WTC11 (cell line): ENCODE data around the gene KEL. TPM values are rescaled to one million over a fixed set of nuclear protein-coding genes. Genes with fewer than 3 reads are reported as not detected.

Source experiments
- ATAC-seq: fragments of 200-7000 bp; cut with Tn5 transposase; 2 replicates; pipeline ENCODE4 v1.10.0; 2021; ENCODE audit warnings: mild to moderate bottlenecking, moderate library complexity
- CTCF ChIA-PET: fragments of 300-600 bp; sonication (Branson Sonifier 250); formaldehyde crosslinking; loops from one replicate; lab custom pipeline; 2021; ENCODE audit warnings: antibody characterized with exemption; lab: Charles Lee
- POLR2A ChIA-PET: fragments of 350-600 bp; sonication (Branson Sonifier 250); formaldehyde crosslinking; loops from one replicate; lab custom pipeline; 2021; ENCODE audit warnings: antibody characterized with exemption; lab: Charles Lee
- DNase-seq: peaks from one replicate; pipeline ENCODE4 v3.0.0; 2021; ENCODE audit warnings: low spot score
- H3K27ac Mint-ChIP-seq: 2 replicates; pipeline ENCODE4 v1.8.0; 2021; ENCODE audit warnings: mixed read lengths
- H3K27me3 Mint-ChIP-seq: 2 replicates; pipeline ENCODE4 v1.8.0; 2021; ENCODE audit warnings: low read depth, mild to moderate bottlenecking, moderate library complexity, mixed read lengths
- H3K36me3 Mint-ChIP-seq: 2 replicates; pipeline ENCODE4 v1.8.0; 2021; ENCODE audit warnings: mixed read lengths
- H3K4me1 Mint-ChIP-seq: 2 replicates; pipeline ENCODE4 v1.8.0; 2022; ENCODE audit warnings: mixed read lengths
- H3K4me3 Mint-ChIP-seq: 2 replicates; pipeline ENCODE4 v1.8.0; 2021; ENCODE audit warnings: mild to moderate bottlenecking, moderate library complexity, mixed read lengths
- H3K9me3 Mint-ChIP-seq: 2 replicates; pipeline ENCODE4 v1.8.0; 2021; ENCODE audit warnings: mixed read lengths
- ATF1 ChIP-seq: sonication (generic); formaldehyde crosslinking; IDR thresholded peaks from 2 replicates; pipeline ENCODE4 v1.8.1; 2023; ENCODE audit warnings: mild to moderate bottlenecking, moderate library complexity, missing genetic modification reagents
- ERG ChIP-seq: fragments of 250-450 bp; sonication (Bioruptor Pico); IDR thresholded peaks from 2 replicates; pipeline ENCODE4 v1.8.0; 2021; ENCODE audit warnings: mild to moderate bottlenecking
- MAX ChIP-seq: sonication (generic); formaldehyde crosslinking; IDR thresholded peaks from 2 replicates; pipeline ENCODE4 v1.8.0; 2022; ENCODE audit warnings: mild to moderate bottlenecking, missing genetic modification reagents
- MLX ChIP-seq: sonication (generic); formaldehyde crosslinking; IDR thresholded peaks from 2 replicates; pipeline ENCODE4 v1.8.1; 2023; ENCODE audit warnings: mild to moderate bottlenecking, missing genetic modification reagents, moderate library complexity
- NFATC4 ChIP-seq: fragments of 250-450 bp; sonication (Bioruptor Pico); IDR thresholded peaks from 2 replicates; pipeline ENCODE4 v1.9.0; 2021; ENCODE audit warnings: mild to moderate bottlenecking
- NFE2L1 ChIP-seq: sonication (generic); formaldehyde crosslinking; IDR thresholded peaks from 2 replicates; pipeline ENCODE4 v1.8.1; 2023; ENCODE audit warnings: missing genetic modification reagents
- RELA ChIP-seq: sonication (generic); formaldehyde crosslinking; IDR thresholded peaks from 2 replicates; pipeline ENCODE4 v1.8.1; 2022; ENCODE audit warnings: missing genetic modification reagents, mild to moderate bottlenecking, borderline replicate concordance
- SOX15 ChIP-seq: fragments of 250-450 bp; sonication (Bioruptor Pico); IDR thresholded peaks from 2 replicates; pipeline ENCODE4 v1.9.0; 2021; ENCODE audit warnings: mild to moderate bottlenecking
- TEAD1 ChIP-seq: sonication (generic); formaldehyde crosslinking; IDR thresholded peaks from 2 replicates; pipeline ENCODE4 v1.8.0; 2022; ENCODE audit warnings: mild to moderate bottlenecking, missing genetic modification reagents
- TP53 ChIP-seq: sonication (generic); formaldehyde crosslinking; IDR thresholded peaks from 2 replicates; pipeline ENCODE4 v1.8.1; 2023; ENCODE audit warnings: mild to moderate bottlenecking, missing genetic modification reagents
- USF1 ChIP-seq: sonication (generic); formaldehyde crosslinking; IDR thresholded peaks from 2 replicates; pipeline ENCODE4 v1.8.0; 2022; ENCODE audit warnings: mild to moderate bottlenecking, missing genetic modification reagents
- USF2 ChIP-seq: sonication (generic); formaldehyde crosslinking; IDR thresholded peaks from 2 replicates; pipeline ENCODE4 v1.8.1; 2023; ENCODE audit warnings: mild to moderate bottlenecking, missing genetic modification reagents, moderate library complexity
- ZBTB21 ChIP-seq: sonication (generic); formaldehyde crosslinking; IDR thresholded peaks from 2 replicates; pipeline ENCODE4 v1.8.1; 2023; ENCODE audit warnings: mild to moderate bottlenecking, missing genetic modification reagents, borderline replicate concordance
- ZNF219 ChIP-seq: sonication (generic); formaldehyde crosslinking; IDR thresholded peaks from 2 replicates; pipeline ENCODE4 v1.8.0; 2023; ENCODE audit warnings: missing genetic modification reagents, mild to moderate bottlenecking, borderline replicate concordance
- ZNF263 ChIP-seq: sonication (generic); formaldehyde crosslinking; IDR thresholded peaks from 2 replicates; pipeline ENCODE4 v1.8.1; 2022; ENCODE audit warnings: low read depth, mild to moderate bottlenecking, moderate library complexity, missing genetic modification reagents
- ZNF416 ChIP-seq: fragments of 250-450 bp; sonication (Bioruptor Pico); IDR thresholded peaks from 2 replicates; pipeline ENCODE4 v1.9.0; 2021; ENCODE audit warnings: mild to moderate bottlenecking, inconsistent platforms
- ZNF423 ChIP-seq: fragments of 250-450 bp; sonication (Bioruptor Pico); IDR thresholded peaks from 2 replicates; pipeline ENCODE4 v2.1.2; 2022; ENCODE audit warnings: mild to moderate bottlenecking, moderate library complexity
- total RNA-seq: library from RNA; stranded (reverse); gene quantifications from 3 replicates; pipeline ENCODE4 v1.2.3, GENCODE V29; 2021
- TF ChIP-seq, protein P1 (sequence below): sonication (generic); formaldehyde crosslinking; IDR thresholded peaks from 2 replicates; pipeline ENCODE4 v1.8.1; 2023; ENCODE audit warnings: mild to moderate bottlenecking, missing genetic modification reagents, borderline replicate concordance

KEL gene
- total RNA-seq, 1 experiment from 2014 or later: 0.87 TPM

DNA sequence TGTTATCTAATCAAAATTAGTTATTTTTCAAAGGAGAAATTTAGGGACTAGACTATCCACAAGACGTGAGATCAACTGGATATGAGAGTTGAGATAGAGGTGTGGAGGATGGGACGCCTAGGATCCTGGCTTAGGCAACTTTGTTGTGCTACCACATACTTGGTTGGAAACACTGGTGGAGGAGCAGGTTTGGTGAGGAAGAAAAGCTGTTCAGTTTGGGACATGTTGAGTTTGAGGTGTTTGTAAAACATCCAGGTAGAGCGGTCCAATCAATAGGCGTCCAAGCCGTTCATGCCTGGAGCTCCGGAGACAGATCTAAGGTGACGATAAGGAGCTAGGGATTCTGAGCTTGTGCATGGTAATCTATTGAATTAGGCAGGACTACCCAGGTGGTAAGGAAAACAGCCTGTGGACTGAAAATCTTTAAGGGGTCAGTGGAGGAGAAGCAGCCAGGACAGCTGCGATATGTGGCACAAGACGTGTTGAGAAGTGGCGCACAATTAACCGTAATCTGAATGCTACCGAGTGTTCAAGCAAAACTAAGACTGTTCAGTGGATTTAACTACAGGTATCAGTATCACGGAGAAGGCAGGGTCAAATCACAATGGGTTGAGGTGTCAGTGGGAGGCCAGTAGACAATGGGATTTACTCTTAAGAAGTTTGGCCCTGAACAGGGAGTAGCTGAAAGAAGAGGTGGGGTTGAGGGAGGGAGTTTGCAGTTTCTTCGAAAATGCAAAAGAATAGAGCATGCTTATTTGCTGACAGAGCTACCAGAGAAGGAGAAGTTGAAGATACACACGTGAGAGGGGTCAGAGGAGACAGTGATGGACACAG is 60.5 kb downstream of the KEL start (continued):
- TF ChIP-seq ZNF219: no peak
- TF ChIP-seq TP53 (CRISPR knock-in tag): no peak
- TF ChIP-seq ERG (CRISPR knock-in tag): no peak
- TF ChIP-seq, protein P1, sequence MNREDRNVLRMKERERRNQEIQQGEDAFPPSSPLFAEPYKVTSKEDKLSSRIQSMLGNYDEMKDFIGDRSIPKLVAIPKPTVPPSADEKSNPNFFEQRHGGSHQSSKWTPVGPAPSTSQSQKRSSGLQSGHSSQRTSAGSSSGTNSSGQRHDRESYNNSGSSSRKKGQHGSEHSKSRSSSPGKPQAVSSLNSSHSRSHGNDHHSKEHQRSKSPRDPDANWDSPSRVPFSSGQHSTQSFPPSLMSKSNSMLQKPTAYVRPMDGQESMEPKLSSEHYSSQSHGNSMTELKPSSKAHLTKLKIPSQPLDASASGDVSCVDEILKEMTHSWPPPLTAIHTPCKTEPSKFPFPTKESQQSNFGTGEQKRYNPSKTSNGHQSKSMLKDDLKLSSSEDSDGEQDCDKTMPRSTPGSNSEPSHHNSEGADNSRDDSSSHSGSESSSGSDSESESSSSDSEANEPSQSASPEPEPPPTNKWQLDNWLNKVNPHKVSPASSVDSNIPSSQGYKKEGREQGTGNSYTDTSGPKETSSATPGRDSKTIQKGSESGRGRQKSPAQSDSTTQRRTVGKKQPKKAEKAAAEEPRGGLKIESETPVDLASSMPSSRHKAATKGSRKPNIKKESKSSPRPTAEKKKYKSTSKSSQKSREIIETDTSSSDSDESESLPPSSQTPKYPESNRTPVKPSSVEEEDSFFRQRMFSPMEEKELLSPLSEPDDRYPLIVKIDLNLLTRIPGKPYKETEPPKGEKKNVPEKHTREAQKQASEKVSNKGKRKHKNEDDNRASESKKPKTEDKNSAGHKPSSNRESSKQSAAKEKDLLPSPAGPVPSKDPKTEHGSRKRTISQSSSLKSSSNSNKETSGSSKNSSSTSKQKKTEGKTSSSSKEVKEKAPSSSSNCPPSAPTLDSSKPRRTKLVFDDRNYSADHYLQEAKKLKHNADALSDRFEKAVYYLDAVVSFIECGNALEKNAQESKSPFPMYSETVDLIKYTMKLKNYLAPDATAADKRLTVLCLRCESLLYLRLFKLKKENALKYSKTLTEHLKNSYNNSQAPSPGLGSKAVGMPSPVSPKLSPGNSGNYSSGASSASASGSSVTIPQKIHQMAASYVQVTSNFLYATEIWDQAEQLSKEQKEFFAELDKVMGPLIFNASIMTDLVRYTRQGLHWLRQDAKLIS (CRISPR knock-in tag): no peak
- no peak for TF ChIP-seq RELA (CRISPR knock-in tag)
- TF ChIP-seq MLX (CRISPR knock-in tag): no peak

GRCh38 chr7:142899661-142900060 is 62.5 kb downstream of the KEL start:
- no peak for TF ChIP-seq NFE2L1 (CRISPR knock-in tag)
- no peak for TF ChIP-seq RELA (CRISPR knock-in tag)
- no peak for TF ChIP-seq MAX
- TF ChIP-seq SOX15 (CRISPR knock-in tag): no peak
- no peak for TF ChIP-seq ZNF263
- no peak for TF ChIP-seq ATF1 (CRISPR knock-in tag)
- no peak for TF ChIP-seq TEAD1
- TF ChIP-seq MLX (CRISPR knock-in tag): no peak
- TF ChIP-seq ZNF416: no peak
- TF ChIP-seq NFATC4: no peak
- no peak for TF ChIP-seq ZNF423
- no peak for TF ChIP-seq USF2 (CRISPR knock-in tag)
- TF ChIP-seq USF1 (CRISPR knock-in tag): no peak
- no peak for TF ChIP-seq ZBTB21 (CRISPR knock-in tag)
- TF ChIP-seq, all 79 proteins: peak for 0
- CTCF ChIA-PET: interaction anchor here (1.1 to 1.8 kb wide), 2 partner anchors 10 to 27 kb away, joined by 5 to 10 read pairs; no protein-coding TSS in a partner anchor
- DNase-seq: no peak
- H3K4me3 Mint-ChIP-seq: no peak overlapping the region
- H3K36me3 Mint-ChIP-seq: peaks cover 13% of the 10 kb centered on the region
- H3K27me3 Mint-ChIP-seq: peaks cover 7% of the 10 kb centered on the region
- no peak overlapping the region for H3K27ac Mint-ChIP-seq
- H3K9me3 Mint-ChIP-seq: peaks cover 26% of the 10 kb centered on the region
- POLR2A ChIA-PET: no interaction called here
- peaks cover 13% of the 10 kb centered on the region for H3K4me1 Mint-ChIP-seq
- no peak for ATAC-seq
